ENCODE data around the gene SLITRK6. TPM values are rescaled to one million over a fixed set of nuclear protein-coding genes. Genes with fewer than 3 reads are reported as not detected.

The SLITRK6 gene
- total RNA-seq, 1 experiment from 2014 or later: 5.5 TPM

GRCh38 chr13:85833921-85834320 lies 34.7 kb upstream of the SLITRK6 start:
- intact Hi-C loops (cut with micrococcal nuclease): no loop called here
- Mint-ChIP-seq H3K36me3 (ENCODE audit: insufficient read depth, unreplicated experiment) (no peaks in the 10 kb centered on the region), H3K27ac (ENCODE audit: low read depth, unreplicated experiment) (no peak overlapping the region), H3K27me3 (ENCODE audit: insufficient read depth, unreplicated experiment) (no peaks in the 10 kb centered on the region), H3K4me1 (ENCODE audit: insufficient read depth, unreplicated experiment) (no peaks in the 10 kb centered on the region), H3K4me3 (ENCODE audit: unreplicated experiment) (no peak overlapping the region), H3K9me3 (ENCODE audit: unreplicated experiment) (no peaks in the 10 kb centered on the region)
- TF ChIP-seq CTCF (IDR thresholded peaks at IDR 0.05; ENCODE audit: unreplicated experiment): no peak
- BruUV-seq (replicated peaks): no TSS peak
- DNase-seq (ENCODE audit: unreplicated experiment): no peak
- POLR2A ChIA-PET: no interaction called here
- CTCF ChIA-PET: interaction anchor here (0.7 to 1.3 kb wide), 4 partner anchors 27 to 939 kb away, joined by 3 to 4 read pairs (median 3); no protein-coding TSS in a partner anchor

GRCh38 chr13:85828094-85828684 lies 29.0 kb upstream of the SLITRK6 start:
- intact Hi-C loops (cut with micrococcal nuclease): no loop called here
- peak; percentile 47 for TF ChIP-seq CTCF (IDR thresholded peaks at IDR 0.05; ENCODE audit: unreplicated experiment)
- Mint-ChIP-seq H3K4me1 (ENCODE audit: insufficient read depth, unreplicated experiment) (no peaks in the 10 kb centered on the region), H3K4me3 (ENCODE audit: unreplicated experiment) (no peak overlapping the region), H3K27me3 (ENCODE audit: insufficient read depth, unreplicated experiment) (no peaks in the 10 kb centered on the region), H3K36me3 (ENCODE audit: insufficient read depth, unreplicated experiment) (no peaks in the 10 kb centered on the region), H3K9me3 (ENCODE audit: unreplicated experiment) (no peaks in the 10 kb centered on the region), H3K27ac (ENCODE audit: low read depth, unreplicated experiment) (no peak overlapping the region)
- BruUV-seq (replicated peaks): no TSS peak
- ChIA-PET CTCF (interaction anchor here (0.9 to 2.9 kb wide), 4 partner anchors 10 to 933 kb away, joined by 3 to 14 read pairs (median 8); no protein-coding TSS in a partner anchor), POLR2A (interaction anchor here (0.6 kb wide), 1 partner anchor 480 kb away, joined by 3 read pairs; no protein-coding TSS in a partner anchor)
- peak; percentile 42 for DNase-seq (ENCODE audit: unreplicated experiment)

- ChIA-PET CTCF (interaction anchor here (1.0 to 2.9 kb wide), 3 partner anchors 927 to 1310 kb away, joined by 3 to 14 read pairs (median 3); no protein-coding TSS in a partner anchor), POLR2A (interaction anchor here (0.6 kb wide), 1 partner anchor 1444 kb away, joined by 3 read pairs; no protein-coding TSS in a partner anchor)
- intact Hi-C loops (cut with micrococcal nuclease): no loop called here
- Mint-ChIP-seq H3K4me3 (ENCODE audit: unreplicated experiment) (no peak overlapping the region), H3K36me3 (ENCODE audit: insufficient read depth, unreplicated experiment) (no peaks in the 10 kb centered on the region), H3K27me3 (ENCODE audit: insufficient read depth, unreplicated experiment) (no peaks in the 10 kb centered on the region), H3K27ac (ENCODE audit: low read depth, unreplicated experiment) (no peak overlapping the region), H3K4me1 (ENCODE audit: insufficient read depth, unreplicated experiment) (no peaks in the 10 kb centered on the region), H3K9me3 (ENCODE audit: unreplicated experiment) (no peaks in the 10 kb centered on the region)
- peak; percentile 6 for DNase-seq (ENCODE audit: unreplicated experiment)
- TF ChIP-seq CTCF (IDR thresholded peaks at IDR 0.05; ENCODE audit: unreplicated experiment): no peak
- BruUV-seq (replicated peaks): no TSS peak
Measured at GRCh38 chr13:85825454-85825853, 26.2 kb upstream of the SLITRK6 start.

GRCh38 chr13:85823832-85824231 lies 24.6 kb upstream of the SLITRK6 start:
- Mint-ChIP-seq H3K9me3 (ENCODE audit: unreplicated experiment) (no peaks in the 10 kb centered on the region), H3K36me3 (ENCODE audit: insufficient read depth, unreplicated experiment) (no peaks in the 10 kb centered on the region), H3K27ac (ENCODE audit: low read depth, unreplicated experiment) (no peak overlapping the region), H3K27me3 (ENCODE audit: insufficient read depth, unreplicated experiment) (no peaks in the 10 kb centered on the region), H3K4me3 (ENCODE audit: unreplicated experiment) (no peak overlapping the region), H3K4me1 (ENCODE audit: insufficient read depth, unreplicated experiment) (peaks cover 5% of the 10 kb centered on the region)
- CTCF ChIA-PET: no interaction called here
- no peak for DNase-seq (ENCODE audit: unreplicated experiment)
- POLR2A ChIA-PET: no interaction called here
- BruUV-seq (replicated peaks): no TSS peak
- intact Hi-C loops (cut with micrococcal nuclease): no loop called here
- TF ChIP-seq CTCF (IDR thresholded peaks at IDR 0.05; ENCODE audit: unreplicated experiment): no peak
